ENCODE measurements around the gene DIMT1. TPM values are rescaled to one million over a fixed set of nuclear protein-coding genes. Genes with fewer than 3 reads are reported as not detected.

The DIMT1 gene
- 24.5 TPM for total RNA-seq

- peak; percentile 76 to 98 (median 96) for DNase-seq (ENCODE audit: low read depth in 2 of 3, low spot score in 2 of 3)
Observed at GRCh38 chr5:62403411-62404250, at the start of gene DIMT1. DIMT1 (minus strand) TSS chr5:62403905; CDS start chr5:62403772, 133 bp downstream.

- DNase-seq (ENCODE audit: low read depth in 2 of 3, low spot score in 2 of 3) = no peak
Observed at GRCh38 chr5:62450259-62450658, 46.6 kb upstream of the DIMT1 start.

- no peak for DNase-seq (ENCODE audit: low read depth in 2 of 3, low spot score in 2 of 3)
Observed at GRCh38 chr5:62448528-62448927, 44.8 kb upstream of the DIMT1 start.

GRCh38 chr5:62432621-62433064, 28.9 kb upstream of the DIMT1 start:
- no peak for DNase-seq (ENCODE audit: low read depth in 2 of 3, low spot score in 2 of 3)

GRCh38 chr5:62431735-62432620, 28.3 kb upstream of the DIMT1 start:
- no peak for DNase-seq (ENCODE audit: low read depth in 2 of 3, low spot score in 2 of 3)

GRCh38 chr5:62424763-62425162, 21.1 kb upstream of the DIMT1 start:
- DNase-seq (ENCODE audit: low read depth in 2 of 3, low spot score in 2 of 3) = no peak

GRCh38 chr5:62421414-62421813, 17.7 kb upstream of the DIMT1 start:
- no peak for DNase-seq (ENCODE audit: low read depth in 2 of 3, low spot score in 2 of 3)

GRCh38 chr5:62419609-62420008, 15.9 kb upstream of the DIMT1 start:
- no peak for DNase-seq (ENCODE audit: low read depth in 2 of 3, low spot score in 2 of 3)

- DNase-seq (ENCODE audit: low read depth in 2 of 3, low spot score in 2 of 3) = no peak
Observed at GRCh38 chr5:62418462-62419076, 14.9 kb upstream of the DIMT1 start.

- DNase-seq (ENCODE audit: low read depth in 2 of 3, low spot score in 2 of 3) = no peak
Observed at GRCh38 chr5:62413711-62414110, 10.0 kb upstream of the DIMT1 start.

- peak; percentile 98 to 99 (median 99) for DNase-seq (ENCODE audit: low read depth in 2 of 3, low spot score in 2 of 3)
Observed at GRCh38 chr5:62412549-62413329, 9.0 kb upstream of the DIMT1 start, which contains the start of gene IPO11. IPO11 (plus strand) TSS chr5:62412763; CDS start chr5:62437280, 24,517 bp downstream.

GRCh38 chr5:62395210-62395950, 8.3 kb downstream of the DIMT1 start:
- no peak for DNase-seq (ENCODE audit: low read depth in 2 of 3, low spot score in 2 of 3)

- no peak for DNase-seq (ENCODE audit: low read depth in 2 of 3, low spot score in 2 of 3)
Observed at GRCh38 chr5:62386824-62387223, 16.9 kb downstream of the DIMT1 start.

- DNase-seq (ENCODE audit: low read depth in 2 of 3, low spot score in 2 of 3) = no peak
Observed at GRCh38 chr5:62385816-62386400, 17.8 kb downstream of the DIMT1 start.

GRCh38 chr5:62385131-62385530, 18.6 kb downstream of the DIMT1 start:
- DNase-seq (ENCODE audit: low read depth in 2 of 3, low spot score in 2 of 3) = no peak

- no peak for DNase-seq (ENCODE audit: low read depth in 2 of 3, low spot score in 2 of 3)
Observed at GRCh38 chr5:62376064-62376463, 27.6 kb downstream of the DIMT1 start.

- DNase-seq (ENCODE audit: low read depth in 2 of 3, low spot score in 2 of 3) = no peak
Observed at GRCh38 chr5:62375627-62376026, 28.1 kb downstream of the DIMT1 start.

- DNase-seq (ENCODE audit: low read depth in 2 of 3, low spot score in 2 of 3) = no peak
Observed at GRCh38 chr5:62374090-62374489, 29.6 kb downstream of the DIMT1 start.

- DNase-seq (ENCODE audit: low read depth in 2 of 3, low spot score in 2 of 3) = no peak
Observed at GRCh38 chr5:62373382-62373781, 30.3 kb downstream of the DIMT1 start.

Data from hematopoietic multipotent progenitor cell (in vitro differentiated cells).